ENCODE measurements around the gene SLC5A10. TPM values are rescaled to one million over a fixed set of nuclear protein-coding genes. Genes with fewer than 3 reads are reported as not detected.

Gene SLC5A10
- total RNA-seq, 1 donor = not detected

- H3K4me3 ChIP-seq (ENCODE audit: low read depth, low read length) = no peak overlapping the region
- DNase-seq (ENCODE audit: low read depth) = no peak
- no peak for TF ChIP-seq CTCF (IDR thresholded peaks at IDR 0.05; ENCODE audit: insufficient read depth, low read depth, low read length)
These were observed 16.4 kb downstream of the SLC5A10 start for GRCh38 chr17:18968345-18968744.

GRCh38 chr17:18968945-18969887, 17.3 kb downstream of the SLC5A10 start:
- H3K4me3 ChIP-seq (ENCODE audit: low read depth, low read length) = no peak overlapping the region
- TF ChIP-seq CTCF (IDR thresholded peaks at IDR 0.05; ENCODE audit: insufficient read depth, low read depth, low read length) = no peak
- no peak for DNase-seq (ENCODE audit: low read depth)

GRCh38 chr17:18970582-18971480, 18.9 kb downstream of the SLC5A10 start:
- DNase-seq (ENCODE audit: low read depth) = no peak
- peak; percentile 10 for TF ChIP-seq CTCF (IDR thresholded peaks at IDR 0.05; ENCODE audit: insufficient read depth, low read depth, low read length)
- no peak overlapping the region for H3K4me3 ChIP-seq (ENCODE audit: low read depth, low read length)

GRCh38 chr17:18971801-18972200, 19.8 kb downstream of the SLC5A10 start:
- DNase-seq (ENCODE audit: low read depth) = no peak
- no peak for TF ChIP-seq CTCF (IDR thresholded peaks at IDR 0.05; ENCODE audit: insufficient read depth, low read depth, low read length)
- no peak overlapping the region for H3K4me3 ChIP-seq (ENCODE audit: low read depth, low read length)

- no peak for DNase-seq (ENCODE audit: low read depth)
- no peak for TF ChIP-seq CTCF (IDR thresholded peaks at IDR 0.05; ENCODE audit: insufficient read depth, low read depth, low read length)
- no peak overlapping the region for H3K4me3 ChIP-seq (ENCODE audit: low read depth, low read length)
These were observed 22.6 kb downstream of the SLC5A10 start for GRCh38 chr17:18974407-18975149.

GRCh38 chr17:18975597-18975996, 23.6 kb downstream of the SLC5A10 start:
- TF ChIP-seq CTCF (IDR thresholded peaks at IDR 0.05; ENCODE audit: insufficient read depth, low read depth, low read length) = no peak
- no peak for DNase-seq (ENCODE audit: low read depth)
- H3K4me3 ChIP-seq (ENCODE audit: low read depth, low read length) = no peak overlapping the region

Measured in fibroblast of villous mesenchyme (primary cell).